GM12891 (cell line): ENCODE results near the gene CARS1.

ENCODE experiments used
- POLR2A ChIP-seq: IDR thresholded peaks from 2 replicates; pipeline ENCODE4 v1.6.1; 2011; ENCODE audit warnings: low read depth, low read length, control low read depth
- TAF1 ChIP-seq: IDR thresholded peaks from 2 replicates; pipeline ENCODE4 v1.6.1; 2011; ENCODE audit warnings: low read depth, low read length, control low read depth

GRCh38 chr11:2991452-2992233 is 65.6 kb downstream of the CARS1 start:
- TF ChIP-seq TAF1, result no peak
- no peak; the same call in 1 of the 2 replicates for TF ChIP-seq POLR2A
